ENCODE results near the gene PKMYT1. TPM values are rescaled to one million over a fixed set of nuclear protein-coding genes. Genes with fewer than 3 reads are reported as not detected.

Gene PKMYT1
- polyA plus RNA-seq, 1 donor (not counting 4 experiments of a cell fraction or from before 2014, with no cell fraction given): 6.9 TPM

- no peaks in the 10 kb centered on the region for H4K20me1 ChIP-seq (ENCODE audit: control insufficient read depth, extremely low read depth, insufficient read depth, low read length)
- TF ChIP-seq CTCF (optimal IDR thresholded peaks at IDR 0.05 in 1 of 3, IDR thresholded peaks at IDR 0.05 in 1 of 3, conservative IDR thresholded peaks at IDR 0.05 in 1 of 3; ENCODE audit: extremely low read depth in 1 of 3, insufficient read depth in 2 of 3, low read length in 3 of 3) (no peak), EZH2 (IDR thresholded peaks at IDR 0.05; ENCODE audit: low read length) (no peak)
- dilution Hi-C loops (cut with MboI; ENCODE audit: extremely low pct_ligation_motif_present, low sequenced_read_pairs): no loop called here
- no peaks in the 10 kb centered on the region for H3K36me3 ChIP-seq (ENCODE audit: control insufficient read depth in 2 of 2, extremely low read depth in 1 of 2, insufficient read depth in 2 of 2, low read length in 2 of 2)
- peaks cover 20% of the 10 kb centered on the region for H3K4me1 ChIP-seq (ENCODE audit: control insufficient read depth, extremely low read depth, insufficient read depth, low read length)
- no peak overlapping the region for H3K4me3 ChIP-seq (ENCODE audit: control insufficient read depth in 2 of 3, extremely low read depth in 1 of 3, insufficient read depth in 2 of 3, low read depth in 1 of 3, low read length in 3 of 3)
- H3K4me2 ChIP-seq (ENCODE audit: control insufficient read depth, extremely low read depth, insufficient read depth, low read depth, low read length): no peak overlapping the region
- no peak for FAIRE-seq
- H3K9me3 ChIP-seq (ENCODE audit: control insufficient read depth, low read depth, low read length): no peaks in the 10 kb centered on the region
- no peaks in the 10 kb centered on the region for H3K79me2 ChIP-seq (ENCODE audit: control insufficient read depth, insufficient read depth, low read length)
- no peak overlapping the region for H3K9ac ChIP-seq (ENCODE audit: control insufficient read depth, extremely low read depth, insufficient read depth, low read length)
- no peak overlapping the region for H2AFZ ChIP-seq (ENCODE audit: control insufficient read depth, low read length)
- no peak for DNase-seq (ENCODE audit: low read depth, low spot score)
- no peak overlapping the region for H3K27ac ChIP-seq (ENCODE audit: control insufficient read depth, insufficient read depth, low read length)
- no peaks in the 10 kb centered on the region for H3K9me1 ChIP-seq (ENCODE audit: control insufficient read depth, extremely low read depth, insufficient read depth, low read length)
- peaks cover 2% of the 10 kb centered on the region for H3K27me3 ChIP-seq (ENCODE audit: control insufficient read depth, extremely low read depth, insufficient read depth, low read length)
Measured at GRCh38 chr16:2960183-2961010, 19.8 kb downstream of the PKMYT1 start.

GRCh38 chr16:2959206-2959605 lies 21.0 kb downstream of the PKMYT1 start:
- H3K4me3 ChIP-seq (ENCODE audit: control insufficient read depth in 2 of 3, extremely low read depth in 1 of 3, insufficient read depth in 2 of 3, low read depth in 1 of 3, low read length in 3 of 3): no peak overlapping the region
- H3K4me2 ChIP-seq (ENCODE audit: control insufficient read depth, extremely low read depth, insufficient read depth, low read depth, low read length): no peak overlapping the region
- H3K79me2 ChIP-seq (ENCODE audit: control insufficient read depth, insufficient read depth, low read length): no peaks in the 10 kb centered on the region
- no peaks in the 10 kb centered on the region for H3K9me1 ChIP-seq (ENCODE audit: control insufficient read depth, extremely low read depth, insufficient read depth, low read length)
- H3K9ac ChIP-seq (ENCODE audit: control insufficient read depth, extremely low read depth, insufficient read depth, low read length): no peak overlapping the region
- H2AFZ ChIP-seq (ENCODE audit: control insufficient read depth, low read length): no peak overlapping the region
- TF ChIP-seq EZH2 (IDR thresholded peaks at IDR 0.05; ENCODE audit: low read length) (no peak), CTCF (optimal IDR thresholded peaks at IDR 0.05 in 1 of 3, IDR thresholded peaks at IDR 0.05 in 1 of 3, conservative IDR thresholded peaks at IDR 0.05 in 1 of 3; ENCODE audit: extremely low read depth in 1 of 3, insufficient read depth in 2 of 3, low read length in 3 of 3) (no peak)
- H3K36me3 ChIP-seq (ENCODE audit: control insufficient read depth in 2 of 2, extremely low read depth in 1 of 2, insufficient read depth in 2 of 2, low read length in 2 of 2): no peaks in the 10 kb centered on the region
- peaks cover 6% of the 10 kb centered on the region for H3K27me3 ChIP-seq (ENCODE audit: control insufficient read depth, extremely low read depth, insufficient read depth, low read length)
- H3K4me1 ChIP-seq (ENCODE audit: control insufficient read depth, extremely low read depth, insufficient read depth, low read length): peaks cover 16% of the 10 kb centered on the region
- DNase-seq (ENCODE audit: low read depth, low spot score): no peak
- no peak for FAIRE-seq
- H3K27ac ChIP-seq (ENCODE audit: control insufficient read depth, insufficient read depth, low read length): no peak overlapping the region
- dilution Hi-C loops (cut with MboI; ENCODE audit: extremely low pct_ligation_motif_present, low sequenced_read_pairs): no loop called here
- H4K20me1 ChIP-seq (ENCODE audit: control insufficient read depth, extremely low read depth, insufficient read depth, low read length): no peaks in the 10 kb centered on the region
- H3K9me3 ChIP-seq (ENCODE audit: control insufficient read depth, low read depth, low read length): no peaks in the 10 kb centered on the region
